Stimulated activated CD8-positive, alpha-beta memory T cell treated with anti-CD3 and anti-CD28 coated beads, Interleukin-4, amount 100 ng/mL, for 24 hours (primary cell): ENCODE data around the gene FGF14.

Source experiments
- DNase-seq: peaks from one replicate; pipeline ENCODE4 v3.0.0-alpha.2; 2020; ENCODE audit warnings: low read depth

The FGF14 gene

GRCh38 chr13:101985321-101985720, 416.5 kb downstream of the FGF14 start:
- no peak for DNase-seq

DNA sequence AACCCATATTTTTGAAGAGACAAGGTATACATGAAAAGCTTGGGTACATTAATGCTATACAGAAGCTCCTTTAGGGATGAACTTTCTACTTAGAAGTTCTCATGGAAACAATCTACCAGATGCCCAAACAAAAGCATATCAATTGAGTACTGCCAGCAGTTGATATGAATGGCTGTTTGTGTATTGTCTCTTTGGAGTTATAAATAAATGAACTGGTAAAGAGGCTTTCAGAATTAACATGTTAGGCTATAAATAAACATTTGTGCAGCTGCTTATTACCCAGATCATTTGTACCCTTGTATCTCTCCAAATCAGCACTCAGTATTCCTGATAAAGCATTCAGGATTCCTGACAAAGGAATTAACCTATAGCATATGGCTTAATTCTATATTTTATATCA, 418.9 kb downstream of the FGF14 start:
- DNase-seq = no peak

DNA sequence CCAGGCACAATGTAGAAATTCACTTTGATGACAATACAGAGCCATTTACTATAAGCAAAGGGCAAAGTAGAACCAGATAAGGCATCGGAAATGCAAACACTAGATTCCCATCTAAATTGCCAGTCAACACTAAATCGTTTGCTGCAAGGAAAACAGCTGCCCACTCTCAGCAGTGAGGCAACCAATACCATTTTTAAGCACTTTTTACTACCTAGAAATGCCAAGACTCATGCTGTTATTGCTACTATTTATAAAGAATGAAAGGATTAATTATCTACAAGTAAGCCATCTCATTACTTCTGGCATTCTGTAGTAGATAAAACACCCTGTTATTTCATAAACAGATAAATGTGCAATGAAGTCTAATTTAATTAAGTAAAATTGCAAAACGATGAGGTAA, 422.0 kb downstream of the FGF14 start:
- no peak for DNase-seq

GRCh38 chr13:101978552-101979315, 423.1 kb downstream of the FGF14 start:
- DNase-seq = no peak

DNA sequence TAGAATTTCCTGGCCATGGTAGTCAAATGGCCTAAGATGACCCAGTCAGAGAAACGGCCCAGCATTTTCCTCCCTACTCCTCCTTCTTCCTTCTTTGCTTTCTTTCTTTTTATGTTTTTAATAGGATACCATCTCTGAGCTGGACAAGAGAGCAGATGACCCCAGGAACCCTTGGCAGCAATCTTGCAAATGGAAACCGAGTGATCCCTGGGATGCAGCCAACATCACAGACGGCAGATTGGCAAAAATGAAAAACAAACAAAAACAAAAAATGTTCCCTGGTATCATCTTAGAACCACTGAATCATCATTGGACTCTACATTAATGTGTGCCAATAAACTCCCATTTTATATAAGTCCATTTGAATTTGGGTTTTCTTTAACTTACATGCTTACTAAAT, 424.4 kb downstream of the FGF14 start:
- DNase-seq = no peak

- no peak for DNase-seq
Measured at GRCh38 chr13:101972191-101972590, 429.7 kb downstream of the FGF14 start.

DNA sequence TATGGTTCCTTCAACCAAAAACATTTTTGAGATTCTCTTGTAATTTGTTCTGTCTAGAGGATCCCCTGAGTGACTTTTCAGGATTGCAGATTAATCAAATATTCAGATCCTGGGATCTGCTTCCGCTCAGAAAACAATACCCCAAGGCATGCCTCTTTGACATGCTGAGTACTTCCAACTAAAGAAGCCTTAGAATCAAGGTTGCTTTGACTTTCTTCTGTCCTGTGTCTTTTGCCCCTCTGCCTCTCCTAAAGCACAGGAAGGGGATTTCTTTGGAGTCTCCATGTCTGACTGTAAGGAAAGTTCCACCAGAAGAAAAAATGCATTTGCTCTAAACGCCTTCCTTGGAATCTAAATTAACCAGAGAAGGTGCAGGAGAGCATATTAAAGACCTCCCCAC, 431.5 kb downstream of the FGF14 start:
- no peak for DNase-seq

DNA sequence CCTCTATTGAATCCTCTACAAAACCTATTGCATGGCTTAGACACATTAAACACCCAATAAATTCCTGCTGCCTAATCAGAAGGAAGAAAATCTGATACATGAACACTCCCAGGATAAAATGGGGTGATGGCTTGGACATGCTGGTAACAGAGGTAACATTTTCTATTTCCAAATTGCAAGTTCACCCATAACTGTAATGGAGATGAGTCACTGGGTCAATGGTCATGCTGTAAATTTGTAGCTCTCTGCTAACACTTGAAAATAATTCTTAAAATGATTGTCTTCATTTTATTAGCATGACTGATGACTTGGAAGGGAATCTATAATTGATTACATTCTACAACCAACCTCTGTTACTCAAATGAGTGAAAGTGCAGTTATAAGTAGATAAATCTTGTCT, 434.1 kb downstream of the FGF14 start:
- no peak for DNase-seq

- no peak for DNase-seq
Measured at GRCh38 chr13:101967216-101967615, 434.6 kb downstream of the FGF14 start.

- no peak for DNase-seq
Measured at GRCh38 chr13:101965096-101965495, 436.8 kb downstream of the FGF14 start.

GRCh38 chr13:101959016-101959415, 442.8 kb downstream of the FGF14 start:
- DNase-seq = no peak

DNA sequence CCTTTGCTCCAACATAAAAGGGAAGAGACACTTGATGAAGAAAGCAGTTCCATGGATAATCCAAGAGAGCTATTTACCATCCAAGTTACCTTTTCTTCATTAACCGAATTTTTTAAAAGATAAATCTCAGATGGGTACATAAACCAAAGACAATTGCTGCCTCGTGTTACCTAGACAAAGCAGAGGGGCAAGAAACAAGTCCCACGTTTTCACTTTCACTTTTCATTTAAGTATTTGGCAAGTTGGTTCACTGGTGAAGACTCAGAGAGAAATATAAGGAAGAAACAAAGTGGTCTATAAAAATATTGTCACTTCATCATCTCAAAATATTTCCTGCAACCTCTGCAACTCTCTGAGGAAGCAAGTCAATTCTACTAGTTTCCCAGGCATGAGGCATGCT, 446.1 kb downstream of the FGF14 start:
- no peak for DNase-seq

- DNase-seq = no peak
Measured at GRCh38 chr13:101951114-101951513, 450.7 kb downstream of the FGF14 start.

DNA sequence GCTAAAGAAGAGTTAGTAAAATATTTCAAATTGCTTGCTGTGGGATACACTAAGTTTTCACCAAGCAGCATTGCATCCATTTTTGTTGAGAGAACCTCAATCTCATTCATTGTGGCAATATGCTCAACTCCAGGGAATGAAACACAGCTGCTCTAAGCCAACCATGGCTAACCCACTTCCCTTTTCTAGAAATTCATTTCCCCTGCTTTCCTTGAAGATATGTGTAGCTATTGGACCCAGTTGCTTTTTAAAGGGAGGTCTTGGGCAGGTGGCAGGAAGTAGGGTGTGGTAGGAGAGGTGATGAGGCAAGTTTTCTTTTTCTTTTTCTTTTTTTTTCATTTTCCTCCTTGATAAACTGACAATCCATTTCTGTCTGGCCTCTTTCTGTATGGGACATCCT, 452.2 kb downstream of the FGF14 start:
- no peak for DNase-seq

DNA sequence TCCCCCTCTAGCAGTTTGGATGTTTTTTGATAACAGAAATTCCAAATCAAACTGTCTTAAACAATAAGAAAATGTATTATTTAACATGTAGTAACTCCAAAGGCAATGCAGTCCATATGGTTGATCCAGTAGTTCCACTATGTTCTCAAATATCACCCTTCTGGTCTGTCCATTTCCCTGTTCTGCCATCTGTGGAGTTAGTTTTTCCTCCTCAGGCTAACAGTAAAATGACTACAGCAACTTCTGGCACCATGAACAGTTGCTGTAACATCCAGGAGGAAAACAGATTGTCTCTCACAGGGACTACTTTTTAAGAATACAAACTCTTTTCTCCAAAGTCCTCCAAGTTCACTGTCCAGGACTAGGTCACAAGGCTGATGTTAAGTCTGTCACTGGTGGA, 455.4 kb downstream of the FGF14 start:
- no peak for DNase-seq

- no peak for DNase-seq
Measured at GRCh38 chr13:101945435-101945834, 456.4 kb downstream of the FGF14 start.

DNA sequence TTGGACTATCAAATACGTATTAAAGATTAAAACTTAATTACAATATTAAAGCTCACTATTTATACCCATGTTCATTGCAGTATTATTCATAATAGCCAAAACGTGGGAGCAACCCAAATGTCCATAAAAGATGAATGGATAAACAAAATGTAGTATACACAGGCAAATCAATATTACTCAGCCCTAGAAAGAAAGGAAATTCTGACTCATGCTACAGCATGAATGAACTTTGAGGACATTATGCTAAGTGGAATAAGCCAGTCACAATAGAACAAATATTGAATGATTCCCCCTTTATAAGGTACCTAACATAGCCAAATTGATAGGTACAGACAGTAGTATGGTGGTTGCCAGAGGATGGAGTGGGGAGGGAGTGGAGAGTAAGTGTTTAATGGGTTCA, 457.3 kb downstream of the FGF14 start:
- no peak for DNase-seq

GRCh38 chr13:101942535-101943157, 459.2 kb downstream of the FGF14 start:
- no peak for DNase-seq

GRCh38 chr13:101942038-101942437, 459.8 kb downstream of the FGF14 start:
- DNase-seq = no peak

GRCh38 chr13:101941095-101941783, 460.6 kb downstream of the FGF14 start:
- no peak for DNase-seq

GRCh38 chr13:101939370-101939769, 462.5 kb downstream of the FGF14 start:
- no peak for DNase-seq

- no peak for DNase-seq
Measured at GRCh38 chr13:101935828-101936227, 466.0 kb downstream of the FGF14 start.

- no peak for DNase-seq
Measured at GRCh38 chr13:101931186-101931585, 470.7 kb downstream of the FGF14 start.
